A549 (cell line): ENCODE measurements around the gene NRXN3. TPM values are rescaled to one million over a fixed set of nuclear protein-coding genes. Genes with fewer than 3 reads are reported as not detected.

Experiments
- ATAC-seq, 2 experiments: fragments of 200-7000 bp in 1 of 2; fragments of >200 bp in 1 of 2; cut with Nextera tagmentation in 1 of 2; cut with Tn5 transposase in 1 of 2; 3 replicates each; pipeline versions ENCODE4 v1.8.0 to v1.9.1; 2018 to 2020; ENCODE audit warnings: mild to moderate bottlenecking in 1 of 2, moderate library complexity in 1 of 2
- CTCF ChIA-PET: fragments of 300-600 bp; sonication (Branson Sonifier 250); formaldehyde crosslinking; extraction: SDS; loops from one replicate; lab custom pipeline; 2021; ENCODE audit warnings: antibody characterized with exemption, inconsistent platforms; lab: Yijun Ruan, JAX
- POLR2A ChIA-PET: fragments of 350-600 bp; formaldehyde crosslinking; extraction: SDS; loops from one replicate; lab custom pipeline; 2021; ENCODE audit warnings: antibody characterized with exemption, inconsistent platforms; lab: Yijun Ruan, JAX
- DNase-seq, 2 experiments: peaks; one replicate each; pipeline versions ENCODE4 v3.0.0 to v3.0.0-alpha.2; 2011 to 2016; ENCODE audit warnings: low read depth in 1 of 2, low spot score in 1 of 2
- FAIRE-seq: peaks from 2 replicates; lab custom pipeline; 2011; peaks lifted over from hg19 to GRCh38; lab: Jason Lieb, UNC
- H3K27ac ChIP-seq, 2 experiments: fragments of >200 bp; sonication (Bioruptor Twin); formaldehyde crosslinking; 3 replicates each; pipeline ENCODE4 v1.5.1; 2016 to 2017
- H3K4me1 ChIP-seq: fragments of >200 bp; sonication (Bioruptor Twin); formaldehyde crosslinking; 3 replicates; pipeline ENCODE4 v1.6.1; 2016
- H3K4me2 ChIP-seq: fragments of >200 bp; sonication (Bioruptor Twin); formaldehyde crosslinking; 3 replicates; pipeline ENCODE4 v1.6.1; 2016
- H3K4me3 ChIP-seq: fragments of >200 bp; sonication (Bioruptor Twin); formaldehyde crosslinking; 3 replicates; pipeline ENCODE4 v1.5.1; 2016
- H3K9me3 ChIP-seq: fragments of >200 bp; sonication (Bioruptor Twin); formaldehyde crosslinking; 3 replicates; pipeline ENCODE4 v1.6.1; 2016
- BCL3 ChIP-seq: fragments of >200 bp; sonication (Bioruptor Twin); formaldehyde crosslinking; IDR thresholded peaks from 3 replicates; pipeline ENCODE4 v1.6.1; 2016
- EHF ChIP-seq: fragments of 250-450 bp; sonication (Bioruptor Pico); IDR thresholded peaks from 2 replicates; pipeline ENCODE4 v1.5.0; 2020; ENCODE audit warnings: mild to moderate bottlenecking
- EHMT2 ChIP-seq: fragments of 200-600 bp; sonication (generic); IDR thresholded peaks from 2 replicates; pipeline ENCODE4 v1.6.1; 2016; ENCODE audit warnings: antibody characterized with exemption, low read depth, mild to moderate bottlenecking, moderate library complexity
- EP300 ChIP-seq, 2 experiments: fragments of >200 bp; sonication (Bioruptor Twin); formaldehyde crosslinking; IDR thresholded peaks; 2 replicates in 1 of 2; 3 replicates in 1 of 2; pipeline ENCODE4 v1.6.1; 2016 to 2017
- FOSL2 ChIP-seq, 2 experiments: fragments of 450-650 bp in 1 of 2; fragments of >200 bp in 1 of 2; sonication (Bioruptor Twin) in 1 of 2; formaldehyde crosslinking; IDR thresholded peaks; 2 replicates each; pipeline versions ENCODE4 v1.5.0 to v1.6.1; 2016 to 2020; ENCODE audit warnings: mild to moderate bottlenecking in 1 of 2, moderate library complexity in 1 of 2
- HES2 ChIP-seq: fragments of >200 bp; sonication (Bioruptor Twin); formaldehyde crosslinking; IDR thresholded peaks from 2 replicates; pipeline ENCODE4 v1.6.1; 2016
- HMGXB4 ChIP-seq: fragments of 250-450 bp; sonication (Bioruptor Pico); IDR thresholded peaks from 2 replicates; pipeline ENCODE4 v1.5.0; 2021; ENCODE audit warnings: mild to moderate bottlenecking, moderate library complexity, borderline replicate concordance
- JUNB ChIP-seq: fragments of >200 bp; sonication (Bioruptor Twin); formaldehyde crosslinking; IDR thresholded peaks from 2 replicates; pipeline ENCODE4 v1.6.1; 2016
- MAZ ChIP-seq: fragments of 150-350 bp; IDR thresholded peaks from 2 replicates; pipeline ENCODE4 v1.6.1; 2014; ENCODE audit warnings: antibody characterized with exemption, low read depth, low read length, borderline replicate concordance
- NPAS2 ChIP-seq: fragments of 250-450 bp; sonication (Bioruptor Pico); IDR thresholded peaks from 2 replicates; pipeline ENCODE4 v1.8.0; 2022; ENCODE audit warnings: mild to moderate bottlenecking, moderate library complexity, borderline replicate concordance
- RAD21 ChIP-seq, 2 experiments: fragments of >200 bp in 1 of 2; sonication (Bioruptor Twin) in 1 of 2; formaldehyde crosslinking in 1 of 2; IDR thresholded peaks in 1 of 2; conservative IDR thresholded peaks in 1 of 2; 2 replicates in 1 of 2; 3 replicates in 1 of 2; pipeline ENCODE4 v1.6.1; 2012 to 2018; ENCODE audit warnings: inconsistent platforms in 1 of 2
- REST ChIP-seq: fragments of 200-600 bp; sonication (generic); IDR thresholded peaks from 2 replicates; pipeline ENCODE4 v1.6.1; 2016; ENCODE audit warnings: antibody characterized with exemption, mild to moderate bottlenecking, moderate library complexity
- RNF2 ChIP-seq: fragments of 200-600 bp; sonication (generic); IDR thresholded peaks from 2 replicates; pipeline ENCODE4 v1.6.1; 2016; ENCODE audit warnings: low read depth, mild to moderate bottlenecking, antibody characterized with exemption, moderate library complexity, borderline replicate concordance
- SREBF2 ChIP-seq: fragments of 450-650 bp; IDR thresholded peaks from 2 replicates; pipeline ENCODE4 v1.6.1; 2014; ENCODE audit warnings: mild to moderate bottlenecking, moderate library complexity
- USF2 ChIP-seq: fragments of 450-650 bp; IDR thresholded peaks from 2 replicates; pipeline ENCODE4 v1.6.1; 2014; ENCODE audit warnings: antibody characterized with exemption
- ZSCAN20 ChIP-seq: fragments of 250-450 bp; sonication (Bioruptor Pico); IDR thresholded peaks from 2 replicates; pipeline ENCODE4 v1.8.0; 2022; ENCODE audit warnings: mild to moderate bottlenecking, moderate library complexity
- WGBS: methylation state at CpG from one replicate; pipeline ENCODE4 v1.1.6; 2017; ENCODE audit errors: missing lambda C conversion rate; 5-methylcytosine and 5-hydroxymethylcytosine counted together
- polyA plus RNA-seq, 4 experiments: library from polyadenylated mRNA; depleted of rRNA in 3 of 4; stranded (reverse); fragments of >200 nt; fragmentation: RNase III in 1 of 4; extraction: RNeasy Plus Mini Kit Qiagen cat#74134 plus additional on column Dnase treatment in 1 of 4; gene quantifications; 2 replicates in 3 of 4; 3 replicates in 1 of 4; pipeline ENCODE4 v1.2.3, GENCODE V29; 2011 to 2017
- TF ChIP-seq, protein P1 (sequence below): IDR thresholded peaks from 2 replicates; pipeline ENCODE4 v1.6.1; 2012; ENCODE audit warnings: low read depth, borderline replicate concordance

The NRXN3 gene
- polyA plus RNA-seq, 2 of the 4 experiments (the other 2 are of a cell fraction), result 0.62 to 2.3 TPM

DNA sequence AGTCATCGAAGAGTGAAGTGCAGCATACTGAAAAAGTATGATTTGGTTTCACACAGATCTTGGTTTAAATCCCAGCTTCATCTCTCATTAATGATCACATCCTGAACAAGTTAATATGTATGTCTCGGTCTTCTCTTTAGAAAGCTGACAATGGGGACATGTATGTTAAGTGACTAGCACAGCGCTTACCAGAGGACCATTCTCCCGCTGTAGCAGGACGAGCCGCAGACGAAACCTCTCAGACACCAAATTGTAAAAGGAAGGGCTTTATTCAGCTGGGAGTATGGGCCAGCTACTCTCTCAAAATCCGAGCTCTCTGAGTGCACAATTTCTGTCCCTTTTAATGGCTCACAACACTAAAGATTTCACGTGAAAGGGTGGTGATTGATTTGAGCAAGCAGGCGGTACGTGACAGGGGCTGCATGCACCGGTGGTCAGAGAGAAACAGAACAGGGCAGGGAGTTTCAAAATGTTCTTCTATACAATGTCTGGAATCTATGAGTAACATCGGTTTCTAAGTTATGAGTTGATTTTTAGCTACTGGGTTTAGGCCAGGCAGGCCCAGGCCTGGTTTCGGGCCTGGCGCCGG is 1358.7 kb downstream of the NRXN3 start:
- POLR2A ChIA-PET, result no interaction called here
- DNase-seq (no peak), FAIRE-seq (no peak), ATAC-seq (no peak)
- no peaks in the 10 kb centered on the region for H3K9me3 ChIP-seq
- no peak overlapping the region for H3K4me3 ChIP-seq
- CTCF ChIA-PET, result no interaction called here
- 72% methylated on average over 16 of the region's 16 CpGs for WGBS
- H3K4me2 ChIP-seq, result no peak overlapping the region
- H3K4me1 ChIP-seq, result no peaks in the 10 kb centered on the region
- H3K27ac ChIP-seq, result no peak overlapping the region
- TF ChIP-seq HES2 (no peak), USF2 (no peak), NPAS2 (CRISPR knock-in tag) (no peak), JUNB (no peak), RNF2 (no peak), SREBF2 (no peak), MAZ (no peak), RAD21 (conservative IDR thresholded peaks at IDR 0.05 in 1 of 2, IDR thresholded peaks at IDR 0.05 in 1 of 2) (no peak), BCL3 (no peak), FOSL2 (IDR thresholded peaks at IDR 0.05) (no peak), FOSL2 (CRISPR knock-in tag; IDR thresholded peaks at IDR 0.05) (no peak), ZSCAN20 (no peak), REST (no peak), EHF (CRISPR knock-in tag) (no peak), HMGXB4 (CRISPR knock-in tag) (no peak), EHMT2 (no peak), EP300 (IDR thresholded peaks at IDR 0.05) (no peak)
- TF ChIP-seq, protein P1, sequence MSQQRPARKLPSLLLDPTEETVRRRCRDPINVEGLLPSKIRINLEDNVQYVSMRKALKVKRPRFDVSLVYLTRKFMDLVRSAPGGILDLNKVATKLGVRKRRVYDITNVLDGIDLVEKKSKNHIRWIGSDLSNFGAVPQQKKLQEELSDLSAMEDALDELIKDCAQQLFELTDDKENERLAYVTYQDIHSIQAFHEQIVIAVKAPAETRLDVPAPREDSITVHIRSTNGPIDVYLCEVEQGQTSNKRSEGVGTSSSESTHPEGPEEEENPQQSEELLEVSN, result no peak
